Activated CD8-positive, alpha-beta T cell treated with anti-CD3 and anti-CD28 coated beads for 36 hours (primary cell): Measurements from ENCODE around the gene POGZ. TPM values are rescaled to one million over a fixed set of nuclear protein-coding genes. Genes with fewer than 3 reads are reported as not detected.

Experiments used
- ATAC-seq: fragments of 200-7000 bp; cut with Tn5 transposase; one replicate; pipeline ENCODE4 v1.10.0; 2021; ENCODE audit warnings: mild to moderate bottlenecking, moderate library complexity
- CTCF ChIA-PET: fragments of 350-600 bp; sonication (Branson Sonifier 250); formaldehyde crosslinking; loops from one replicate; lab custom pipeline; 2021; ENCODE audit warnings: antibody characterized with exemption; lab: Charles Lee
- POLR2A ChIA-PET: fragments of 350-600 bp; sonication (Branson Sonifier 250); formaldehyde crosslinking; loops from one replicate; lab custom pipeline; 2021; ENCODE audit warnings: antibody characterized with exemption; lab: Charles Lee
- DNase-seq: peaks from one replicate; pipeline ENCODE4 v3.0.0-alpha.2; 2020
- H3K27ac Mint-ChIP-seq: one replicate; pipeline ENCODE4 v1.8.0; 2021; ENCODE audit warnings: mild to moderate bottlenecking, mixed read lengths
- H3K27me3 Mint-ChIP-seq: one replicate; pipeline ENCODE4 v1.8.0; 2021; ENCODE audit warnings: mixed read lengths
- H3K36me3 Mint-ChIP-seq: one replicate; pipeline ENCODE4 v1.8.0; 2021; ENCODE audit warnings: low read depth, mixed read lengths
- H3K4me1 Mint-ChIP-seq: one replicate; pipeline ENCODE4 v1.8.0; 2021; ENCODE audit warnings: low read depth, mixed read lengths
- H3K4me3 Mint-ChIP-seq: one replicate; pipeline ENCODE4 v1.8.0; 2021; ENCODE audit warnings: mild to moderate bottlenecking, moderate library complexity, mixed read lengths
- H3K9me3 Mint-ChIP-seq: one replicate; pipeline ENCODE4 v1.8.0; 2021; ENCODE audit warnings: mixed read lengths
- intact Hi-C: fragments of 100-400 bp; cut with micrococcal nuclease; formaldehyde crosslinking; loops from one replicate; pipeline ENCODE4 v1.10.0; 2022
- total RNA-seq, 2 experiments: library from RNA; stranded (reverse); gene quantifications; one replicate each; pipeline ENCODE4 v1.2.3, GENCODE V29; 2021
- TF ChIP-seq, protein P1 (sequence below): fragments of 200-600 bp; IDR thresholded peaks from one replicate; pipeline ENCODE4 v1.8.0; 2022; ENCODE audit warnings: antibody characterized with exemption, mild to moderate bottlenecking

The POGZ gene, protein sequence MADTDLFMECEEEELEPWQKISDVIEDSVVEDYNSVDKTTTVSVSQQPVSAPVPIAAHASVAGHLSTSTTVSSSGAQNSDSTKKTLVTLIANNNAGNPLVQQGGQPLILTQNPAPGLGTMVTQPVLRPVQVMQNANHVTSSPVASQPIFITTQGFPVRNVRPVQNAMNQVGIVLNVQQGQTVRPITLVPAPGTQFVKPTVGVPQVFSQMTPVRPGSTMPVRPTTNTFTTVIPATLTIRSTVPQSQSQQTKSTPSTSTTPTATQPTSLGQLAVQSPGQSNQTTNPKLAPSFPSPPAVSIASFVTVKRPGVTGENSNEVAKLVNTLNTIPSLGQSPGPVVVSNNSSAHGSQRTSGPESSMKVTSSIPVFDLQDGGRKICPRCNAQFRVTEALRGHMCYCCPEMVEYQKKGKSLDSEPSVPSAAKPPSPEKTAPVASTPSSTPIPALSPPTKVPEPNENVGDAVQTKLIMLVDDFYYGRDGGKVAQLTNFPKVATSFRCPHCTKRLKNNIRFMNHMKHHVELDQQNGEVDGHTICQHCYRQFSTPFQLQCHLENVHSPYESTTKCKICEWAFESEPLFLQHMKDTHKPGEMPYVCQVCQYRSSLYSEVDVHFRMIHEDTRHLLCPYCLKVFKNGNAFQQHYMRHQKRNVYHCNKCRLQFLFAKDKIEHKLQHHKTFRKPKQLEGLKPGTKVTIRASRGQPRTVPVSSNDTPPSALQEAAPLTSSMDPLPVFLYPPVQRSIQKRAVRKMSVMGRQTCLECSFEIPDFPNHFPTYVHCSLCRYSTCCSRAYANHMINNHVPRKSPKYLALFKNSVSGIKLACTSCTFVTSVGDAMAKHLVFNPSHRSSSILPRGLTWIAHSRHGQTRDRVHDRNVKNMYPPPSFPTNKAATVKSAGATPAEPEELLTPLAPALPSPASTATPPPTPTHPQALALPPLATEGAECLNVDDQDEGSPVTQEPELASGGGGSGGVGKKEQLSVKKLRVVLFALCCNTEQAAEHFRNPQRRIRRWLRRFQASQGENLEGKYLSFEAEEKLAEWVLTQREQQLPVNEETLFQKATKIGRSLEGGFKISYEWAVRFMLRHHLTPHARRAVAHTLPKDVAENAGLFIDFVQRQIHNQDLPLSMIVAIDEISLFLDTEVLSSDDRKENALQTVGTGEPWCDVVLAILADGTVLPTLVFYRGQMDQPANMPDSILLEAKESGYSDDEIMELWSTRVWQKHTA (N-terminal part only)
- total RNA-seq, result 10 to 100 TPM; 69.0 to 70.6 TPM

DNA sequence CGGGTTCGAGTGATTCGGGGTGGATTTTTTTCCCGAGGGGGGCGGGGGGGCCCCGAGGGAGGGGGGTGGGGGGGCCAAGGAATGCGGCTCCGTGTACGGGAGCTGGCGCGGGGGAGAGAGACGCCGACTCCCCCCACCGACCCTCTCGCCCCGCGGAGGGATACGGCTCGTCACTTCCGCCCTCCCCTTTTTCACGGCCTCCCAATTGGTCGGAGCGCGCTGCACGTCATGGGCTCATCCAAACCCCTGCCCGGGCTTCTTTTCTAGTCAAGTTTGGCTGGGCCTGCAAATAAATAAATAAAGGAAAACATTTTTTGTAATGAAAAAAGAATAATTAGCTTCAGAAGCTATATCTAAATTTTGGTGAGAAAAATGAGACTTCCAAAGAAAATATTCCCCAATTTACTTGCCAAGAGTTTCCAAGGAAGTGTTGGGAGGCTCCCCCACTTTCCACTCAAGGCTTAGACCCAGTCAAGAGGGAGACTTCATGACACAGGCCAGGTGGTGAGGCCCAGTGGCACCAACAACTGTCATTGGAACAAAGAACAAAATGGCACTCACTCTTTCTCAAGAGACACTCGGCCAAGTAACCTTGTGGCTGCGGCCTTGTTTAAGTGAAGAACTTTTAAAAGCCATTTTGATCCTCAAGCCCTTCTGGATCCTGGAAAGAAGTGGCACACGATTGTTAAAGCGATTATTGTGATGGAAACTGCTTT, at the start of gene POGZ:
POGZ (minus strand) TSS at position 164 of the 716 bp plus-strand sequence. CDS start 17,290 bp downstream, outside the sequence.
- Mint-ChIP-seq H3K4me3 (peak within 1 kb of the TSS; percentile 84), H3K27ac (peak within 1 kb of the TSS; percentile 90), H3K9me3 (no peaks in the 10 kb centered on the region), H3K4me1 (peaks cover 22% of the 10 kb centered on the region), H3K36me3 (peaks cover 8% of the 10 kb centered on the region), H3K27me3 (peaks cover 7% of the 10 kb centered on the region)
- DNase-seq (peak; percentile 96), ATAC-seq (peak; percentile 86)
- ChIA-PET POLR2A (interaction anchor here (0.7 to 1.4 kb wide), 3 partner anchors 13 to 148 kb away, joined by 3 to 9 read pairs (median 5); no protein-coding TSS in a partner anchor), CTCF (interaction anchor here (0.7 to 1.5 kb wide), 5 partner anchors 13 to 134 kb away, joined by 3 to 6 read pairs (median 3); no protein-coding TSS in a partner anchor)
- TF ChIP-seq, protein P1, sequence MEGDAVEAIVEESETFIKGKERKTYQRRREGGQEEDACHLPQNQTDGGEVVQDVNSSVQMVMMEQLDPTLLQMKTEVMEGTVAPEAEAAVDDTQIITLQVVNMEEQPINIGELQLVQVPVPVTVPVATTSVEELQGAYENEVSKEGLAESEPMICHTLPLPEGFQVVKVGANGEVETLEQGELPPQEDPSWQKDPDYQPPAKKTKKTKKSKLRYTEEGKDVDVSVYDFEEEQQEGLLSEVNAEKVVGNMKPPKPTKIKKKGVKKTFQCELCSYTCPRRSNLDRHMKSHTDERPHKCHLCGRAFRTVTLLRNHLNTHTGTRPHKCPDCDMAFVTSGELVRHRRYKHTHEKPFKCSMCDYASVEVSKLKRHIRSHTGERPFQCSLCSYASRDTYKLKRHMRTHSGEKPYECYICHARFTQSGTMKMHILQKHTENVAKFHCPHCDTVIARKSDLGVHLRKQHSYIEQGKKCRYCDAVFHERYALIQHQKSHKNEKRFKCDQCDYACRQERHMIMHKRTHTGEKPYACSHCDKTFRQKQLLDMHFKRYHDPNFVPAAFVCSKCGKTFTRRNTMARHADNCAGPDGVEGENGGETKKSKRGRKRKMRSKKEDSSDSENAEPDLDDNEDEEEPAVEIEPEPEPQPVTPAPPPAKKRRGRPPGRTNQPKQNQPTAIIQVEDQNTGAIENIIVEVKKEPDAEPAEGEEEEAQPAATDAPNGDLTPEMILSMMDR, result no peak
- intact Hi-C loops, result no loop called here

DNA sequence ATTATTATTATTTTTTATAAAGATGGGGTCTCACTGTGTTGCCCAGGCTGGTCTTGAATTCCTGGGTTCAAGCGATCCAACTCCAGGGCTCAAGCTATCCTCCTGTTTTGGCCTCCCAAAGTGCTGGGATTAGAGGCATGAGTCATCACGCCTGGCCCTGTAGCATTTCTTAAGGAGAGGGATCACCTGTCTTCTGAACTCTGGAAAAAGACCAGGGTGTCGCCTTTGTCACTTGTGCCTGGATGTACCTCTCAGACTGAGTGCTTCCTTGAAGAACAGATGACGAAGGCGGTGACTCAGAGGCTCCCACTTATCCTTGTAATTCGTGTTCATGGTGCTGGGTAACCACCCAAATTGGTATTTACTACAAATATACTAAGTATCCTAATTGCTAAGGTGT, 49.5 kb upstream of the POGZ start:
- no peak for DNase-seq
- no peak for ATAC-seq
- H3K4me3 Mint-ChIP-seq, result no peak overlapping the region
- H3K9me3 Mint-ChIP-seq, result no peaks in the 10 kb centered on the region
- H3K4me1 Mint-ChIP-seq, result peaks cover 23% of the 10 kb centered on the region
- H3K27me3 Mint-ChIP-seq, result no peaks in the 10 kb centered on the region
- CTCF ChIA-PET, result no interaction called here
- TF ChIP-seq, protein P1, result no peak
- no peaks in the 10 kb centered on the region for H3K36me3 Mint-ChIP-seq
- POLR2A ChIA-PET, result no interaction called here
- no peak overlapping the region for H3K27ac Mint-ChIP-seq
- intact Hi-C loops, result no loop called here

DNA sequence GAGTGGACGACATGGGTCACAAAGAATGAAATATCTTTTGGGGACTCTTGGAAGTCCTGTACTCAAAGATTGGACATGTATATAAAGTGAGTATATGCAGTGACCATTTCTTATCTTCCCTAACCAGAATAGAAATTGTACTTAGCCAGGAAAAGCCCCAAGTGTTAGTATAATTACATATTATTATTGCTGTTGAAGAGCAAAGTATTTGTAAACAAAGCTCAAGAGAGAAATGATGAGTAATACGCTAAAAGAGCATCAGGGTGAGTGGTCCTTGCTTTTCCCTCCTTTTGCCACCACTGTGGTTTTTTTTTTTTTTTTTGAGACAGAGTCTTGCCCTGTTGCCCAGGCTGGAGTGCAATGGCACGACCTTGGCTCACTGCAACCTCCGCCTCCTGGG, 45.5 kb upstream of the POGZ start:
- Mint-ChIP-seq H3K4me1 (peaks cover 2% of the 10 kb centered on the region), H3K27ac (no peak overlapping the region), H3K9me3 (no peaks in the 10 kb centered on the region), H3K27me3 (no peaks in the 10 kb centered on the region), H3K4me3 (no peak overlapping the region), H3K36me3 (no peaks in the 10 kb centered on the region)
- ChIA-PET POLR2A (interaction anchor here (0.6 kb wide), 1 partner anchor 370 kb away, joined by 3 read pairs; no protein-coding TSS in a partner anchor), CTCF (interaction anchor here (0.8 kb wide), 1 partner anchor 89 kb away, joined by 4 read pairs; no protein-coding TSS in a partner anchor)
- TF ChIP-seq, protein P1, result no peak
- no peak for DNase-seq
- ATAC-seq, result no peak
- intact Hi-C loops, result no loop called here

DNA sequence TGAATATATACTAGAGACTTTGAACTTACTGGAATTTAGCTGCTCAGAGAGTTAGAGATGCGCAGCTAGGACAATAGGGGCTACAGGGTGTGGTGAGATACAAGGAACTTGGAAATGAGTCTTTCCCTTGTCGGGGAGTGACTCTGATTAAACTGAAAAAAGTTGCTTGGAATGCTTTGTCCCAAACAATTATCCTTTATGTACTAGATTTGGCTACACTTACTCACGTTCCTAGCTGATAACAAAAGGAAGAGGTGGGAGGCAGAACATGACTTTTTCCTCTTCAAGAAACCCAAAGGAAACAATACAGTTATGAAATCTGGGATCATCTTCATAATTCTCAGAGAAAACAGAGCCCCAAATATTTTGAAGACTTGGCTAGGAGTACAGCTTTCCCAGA, 45.0 kb upstream of the POGZ start:
- Mint-ChIP-seq H3K36me3 (no peaks in the 10 kb centered on the region), H3K9me3 (no peaks in the 10 kb centered on the region), H3K27ac (no peak overlapping the region), H3K27me3 (no peaks in the 10 kb centered on the region), H3K4me3 (no peak overlapping the region), H3K4me1 (peaks cover 2% of the 10 kb centered on the region)
- DNase-seq, result no peak
- CTCF ChIA-PET, result interaction anchor here (0.8 kb wide), 1 partner anchor 90 kb away, joined by 4 read pairs; no protein-coding TSS in a partner anchor
- no peak for ATAC-seq
- intact Hi-C loops, result no loop called here
- POLR2A ChIA-PET, result interaction anchor here (0.6 kb wide), 1 partner anchor 371 kb away, joined by 3 read pairs; no protein-coding TSS in a partner anchor
- TF ChIP-seq, protein P1, result no peak
